ENCODE measurements around the gene IFNA8.

- TF ChIP-seq POLR2A (IDR thresholded peaks at IDR 0.05): no peak
- no peak for TF ChIP-seq CTCF (IDR thresholded peaks at IDR 0.05)
Observed at GRCh38 chr9:21413151-21413550, 4.2 kb downstream of the IFNA8 start.

Data from testis (tissue), 2 donors.